SK-N-MC (cell line): ENCODE measurements around the gene ZC3H14.

Experiments used
- DNase-seq: peaks from one replicate; pipeline ENCODE4 v3.0.0-alpha.2; 2011; ENCODE audit warnings: low read depth, low spot score
- H3K27ac ChIP-seq: fragments of 200-600 bp; sonication (generic); 2 replicates; pipeline ENCODE4 v1.5.1; 2016; ENCODE audit warnings: mixed run types
- H3K36me3 ChIP-seq: fragments of 200-600 bp; sonication (generic); 2 replicates; pipeline ENCODE4 v1.6.1; 2017; ENCODE audit warnings: antibody characterized with exemption, low read length, mixed read lengths; ENCODE audit not compliant: insufficient read depth
- H3K4me3 ChIP-seq: fragments of 200-600 bp; sonication (generic); 2 replicates; pipeline ENCODE4 v1.5.1; 2016
- H3K9ac ChIP-seq: fragments of 200-600 bp; sonication (generic); 2 replicates; pipeline ENCODE4 v1.8.0; 2017; ENCODE audit warnings: mixed run types, mixed read lengths; ENCODE audit not compliant: insufficient read length
- H3K9me3 ChIP-seq: fragments of 200-600 bp; sonication (generic); 2 replicates; pipeline ENCODE4 v1.6.1; 2017; ENCODE audit warnings: low read depth, mild to moderate bottlenecking, antibody characterized with exemption, low read length, moderate library complexity, mixed read lengths
- EZH2 ChIP-seq: fragments of 200-600 bp; sonication (generic); IDR thresholded peaks from one replicate; pipeline ENCODE4 v1.6.1; 2017; ENCODE audit warnings: antibody characterized with exemption
- FOXP2 ChIP-seq: optimal IDR thresholded peaks from 2 replicates; pipeline ENCODE3; 2011; ENCODE audit warnings: mild to moderate bottlenecking, moderate library complexity; ENCODE audit not compliant: insufficient read depth; ENCODE audit errors: extremely low read length, control extremely low read depth
- POLR2AphosphoS5 ChIP-seq: IDR thresholded peaks from 2 replicates; pipeline ENCODE4 v1.6.1; 2012; ENCODE audit warnings: mild to moderate bottlenecking, low read depth, low read length, borderline replicate concordance

Gene ZC3H14

GRCh38 chr14:88628033-88628432, 65.2 kb downstream of the ZC3H14 start:
- TF ChIP-seq POLR2AphosphoS5 (no peak), EZH2 (no peak), FOXP2 (no peak)
- Histone ChIP-seq H3K27ac (no peak overlapping the region), H3K9me3 (no peaks in the 10 kb centered on the region), H3K9ac (no peak overlapping the region), H3K36me3 (no peaks in the 10 kb centered on the region), H3K4me3 (no peak overlapping the region)
- DNase-seq = no peak

DNA sequence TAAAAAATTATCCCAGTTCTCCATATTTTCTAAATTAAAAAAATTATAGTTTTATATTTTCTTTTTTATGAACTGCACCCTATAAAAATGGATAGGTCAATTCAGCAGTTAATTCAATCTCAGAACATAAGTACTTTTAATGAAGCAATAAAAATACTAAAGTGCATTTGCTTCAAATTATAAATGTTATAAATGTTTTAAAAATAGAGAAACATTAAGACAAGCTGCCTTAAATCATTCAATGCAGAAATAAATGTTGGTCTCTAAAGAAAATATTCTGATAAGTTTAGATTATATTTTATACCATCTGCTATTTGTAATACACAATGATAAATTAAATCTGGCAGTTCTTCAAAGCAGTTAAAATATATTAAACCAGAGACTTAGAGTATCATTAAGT, 65.6 kb downstream of the ZC3H14 start:
- no peaks in the 10 kb centered on the region for H3K36me3 ChIP-seq
- no peaks in the 10 kb centered on the region for H3K9me3 ChIP-seq
- H3K4me3 ChIP-seq = no peak overlapping the region
- DNase-seq = no peak
- TF ChIP-seq POLR2AphosphoS5 = no peak
- TF ChIP-seq EZH2 = no peak
- TF ChIP-seq FOXP2 = no peak
- no peak overlapping the region for H3K9ac ChIP-seq
- H3K27ac ChIP-seq = no peak overlapping the region

- Histone ChIP-seq H3K36me3 (no peaks in the 10 kb centered on the region), H3K4me3 (no peak overlapping the region), H3K27ac (no peak overlapping the region), H3K9me3 (no peaks in the 10 kb centered on the region), H3K9ac (no peak overlapping the region)
- no peak for TF ChIP-seq POLR2AphosphoS5
- no peak for TF ChIP-seq FOXP2
- no peak for TF ChIP-seq EZH2
- no peak for DNase-seq
Measured at GRCh38 chr14:88630565-88630964, 67.7 kb downstream of the ZC3H14 start.

DNA sequence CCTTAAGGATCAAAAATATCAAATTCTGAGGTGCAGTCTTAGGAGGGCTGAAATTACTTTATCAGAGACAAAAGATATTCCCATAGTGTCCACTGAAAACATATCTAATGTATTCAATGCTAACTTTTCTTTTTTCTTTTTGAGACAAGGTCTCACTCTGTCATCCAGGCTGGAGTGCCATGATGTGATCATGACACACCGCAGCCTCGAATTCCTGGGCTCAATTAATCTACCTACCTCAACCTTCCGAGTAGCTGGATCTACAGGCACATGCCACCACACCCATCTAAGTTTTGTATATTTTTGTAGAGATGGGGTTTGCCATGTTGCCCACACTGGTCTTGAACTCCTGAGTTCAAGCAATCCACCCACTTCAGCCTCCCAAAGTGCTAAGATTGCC, 68.3 kb downstream of the ZC3H14 start:
- no peak for TF ChIP-seq EZH2
- no peak for TF ChIP-seq FOXP2
- no peak for TF ChIP-seq POLR2AphosphoS5
- H3K9ac ChIP-seq = no peak overlapping the region
- no peak for DNase-seq

GRCh38 chr14:88632512-88632911, 69.7 kb downstream of the ZC3H14 start:
- H3K9me3 ChIP-seq = no peaks in the 10 kb centered on the region
- H3K9ac ChIP-seq = no peak overlapping the region
- TF ChIP-seq POLR2AphosphoS5 (no peak), EZH2 (no peak), FOXP2 (no peak)
- no peak overlapping the region for H3K4me3 ChIP-seq
- H3K27ac ChIP-seq = no peak overlapping the region
- no peaks in the 10 kb centered on the region for H3K36me3 ChIP-seq
- no peak for DNase-seq

More for the DNA sequence above, 68.3 kb downstream of the ZC3H14 start:
- H3K4me3 ChIP-seq = no peak overlapping the region
- no peaks in the 10 kb centered on the region for H3K9me3 ChIP-seq
- no peak overlapping the region for H3K27ac ChIP-seq
- no peaks in the 10 kb centered on the region for H3K36me3 ChIP-seq

DNA sequence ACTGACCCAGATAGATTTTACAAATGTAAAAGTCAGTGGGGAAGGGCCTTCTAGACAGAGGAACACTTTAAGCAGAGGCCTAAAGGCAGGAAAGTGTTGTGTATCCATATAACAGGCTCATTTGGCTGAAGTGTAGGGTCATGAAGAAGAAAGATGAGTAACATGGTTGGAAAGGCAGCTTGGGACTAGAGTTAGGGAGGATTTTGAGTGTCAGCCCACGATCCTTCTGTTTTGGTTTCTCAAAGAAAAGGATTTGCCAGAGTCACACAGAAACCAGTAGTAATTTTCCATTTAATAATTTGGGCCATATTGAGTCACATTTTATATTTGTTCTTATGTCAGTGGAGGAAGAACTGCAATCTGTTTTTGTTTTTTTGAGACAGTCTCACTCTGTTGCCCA, 76.4 kb downstream of the ZC3H14 start:
- no peak overlapping the region for H3K27ac ChIP-seq
- TF ChIP-seq POLR2AphosphoS5 = no peak
- H3K9ac ChIP-seq = no peak overlapping the region
- DNase-seq = no peak
- H3K9me3 ChIP-seq = no peaks in the 10 kb centered on the region
- no peak overlapping the region for H3K4me3 ChIP-seq
- H3K36me3 ChIP-seq = no peaks in the 10 kb centered on the region

DNA sequence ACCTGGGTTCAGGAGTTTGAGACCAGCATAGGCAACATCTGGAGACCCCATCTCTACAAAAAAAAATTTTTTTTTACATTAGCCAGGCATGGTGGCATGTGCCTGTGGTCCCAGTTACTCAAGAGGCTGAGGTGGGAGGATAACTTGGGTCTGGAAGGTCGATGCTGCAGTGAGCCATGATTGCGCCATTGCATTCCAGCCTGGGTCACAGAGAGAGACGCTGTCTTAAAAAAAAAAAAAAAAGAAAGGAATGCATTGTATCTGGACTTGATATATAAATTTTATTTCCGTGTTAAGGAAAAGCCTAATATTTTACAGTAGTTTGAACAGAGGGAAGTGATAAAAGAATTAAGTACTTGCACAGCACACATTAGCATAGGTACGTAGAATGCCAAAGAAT, 97.2 kb downstream of the ZC3H14 start:
- Histone ChIP-seq H3K9ac (no peak overlapping the region), H3K9me3 (no peaks in the 10 kb centered on the region), H3K4me3 (no peak overlapping the region), H3K27ac (no peak overlapping the region), H3K36me3 (no peaks in the 10 kb centered on the region)
- no peak for TF ChIP-seq FOXP2
- no peak for TF ChIP-seq EZH2
- no peak for TF ChIP-seq POLR2AphosphoS5
- no peak for DNase-seq

DNA sequence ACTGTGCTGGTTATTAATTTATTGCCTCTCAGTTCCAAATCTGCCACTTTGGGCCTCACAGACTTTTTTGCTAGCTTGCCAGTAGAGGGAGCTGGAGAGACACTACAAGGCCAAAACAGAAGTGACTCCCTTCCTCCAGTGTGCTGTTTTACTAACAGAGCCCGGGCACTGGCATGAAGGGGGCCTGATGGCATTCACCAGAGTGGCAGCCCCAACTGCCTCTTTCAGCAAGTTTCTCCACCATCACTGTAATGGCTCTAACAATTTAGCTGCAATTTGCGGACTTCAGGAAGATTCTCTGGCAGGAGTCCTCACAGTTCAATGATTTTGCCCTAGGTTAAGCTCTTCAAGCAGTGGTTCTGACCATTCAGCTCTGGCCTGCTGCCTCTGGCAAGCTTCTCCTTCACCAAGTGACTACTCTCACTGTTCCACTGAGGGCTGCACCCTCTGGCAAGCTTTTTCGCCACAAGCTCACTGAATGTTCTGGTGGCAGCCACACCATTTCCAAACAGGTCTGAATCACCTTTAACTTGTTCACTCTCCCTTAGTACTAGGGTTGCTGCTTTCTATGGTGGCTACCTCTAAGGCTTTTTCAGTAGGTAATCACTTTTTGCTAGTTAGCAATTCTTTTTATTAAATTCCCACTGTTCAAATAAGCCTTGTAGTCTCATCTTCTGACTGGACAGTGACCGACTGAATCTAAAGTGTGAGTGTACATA, 104.9 kb downstream of the ZC3H14 start:
- no peak for TF ChIP-seq EZH2
- TF ChIP-seq POLR2AphosphoS5 = no peak
- TF ChIP-seq FOXP2 = no peak
- Histone ChIP-seq H3K4me3 (no peak overlapping the region), H3K27ac (no peak overlapping the region), H3K9ac (no peak overlapping the region), H3K9me3 (no peaks in the 10 kb centered on the region), H3K36me3 (no peaks in the 10 kb centered on the region)
- peak; percentile 32 for DNase-seq

- no peaks in the 10 kb centered on the region for H3K9me3 ChIP-seq
- DNase-seq = no peak
- no peak overlapping the region for H3K9ac ChIP-seq
- TF ChIP-seq POLR2AphosphoS5 = no peak
- no peaks in the 10 kb centered on the region for H3K36me3 ChIP-seq
- no peak overlapping the region for H3K4me3 ChIP-seq
- H3K27ac ChIP-seq = no peak overlapping the region
Measured at GRCh38 chr14:88668448-88669116, 105.7 kb downstream of the ZC3H14 start.
